B cell (primary cell): ENCODE data around the gene CCDC30.

ENCODE experiments used
- CTCF ChIP-seq: fragments of 200-600 bp; IDR thresholded peaks from one replicate; pipeline ENCODE4 v1.8.0; 2022; ENCODE audit warnings: antibody characterized with exemption, mild to moderate bottlenecking
- EZH2 ChIP-seq: IDR thresholded peaks from 2 replicates; pipeline ENCODE4 v1.6.1; 2012; ENCODE audit warnings: borderline replicate concordance, low read depth, mild to moderate bottlenecking, moderate library complexity, low read length; ENCODE audit not compliant: insufficient read depth, poor library complexity, severe bottlenecking

GRCh38 chr1:42423681-42424080, 39.4 kb upstream of the CCDC30 start:
- TF ChIP-seq CTCF, result no peak
- TF ChIP-seq EZH2, result no peak
